ENCODE results near the gene TMBIM1. TPM values are rescaled to one million over a fixed set of nuclear protein-coding genes. Genes with fewer than 3 reads are reported as not detected.

The TMBIM1 gene
- total RNA-seq, 4 donors from 2014 or later: 131 to 238 (median 197) TPM

DNA sequence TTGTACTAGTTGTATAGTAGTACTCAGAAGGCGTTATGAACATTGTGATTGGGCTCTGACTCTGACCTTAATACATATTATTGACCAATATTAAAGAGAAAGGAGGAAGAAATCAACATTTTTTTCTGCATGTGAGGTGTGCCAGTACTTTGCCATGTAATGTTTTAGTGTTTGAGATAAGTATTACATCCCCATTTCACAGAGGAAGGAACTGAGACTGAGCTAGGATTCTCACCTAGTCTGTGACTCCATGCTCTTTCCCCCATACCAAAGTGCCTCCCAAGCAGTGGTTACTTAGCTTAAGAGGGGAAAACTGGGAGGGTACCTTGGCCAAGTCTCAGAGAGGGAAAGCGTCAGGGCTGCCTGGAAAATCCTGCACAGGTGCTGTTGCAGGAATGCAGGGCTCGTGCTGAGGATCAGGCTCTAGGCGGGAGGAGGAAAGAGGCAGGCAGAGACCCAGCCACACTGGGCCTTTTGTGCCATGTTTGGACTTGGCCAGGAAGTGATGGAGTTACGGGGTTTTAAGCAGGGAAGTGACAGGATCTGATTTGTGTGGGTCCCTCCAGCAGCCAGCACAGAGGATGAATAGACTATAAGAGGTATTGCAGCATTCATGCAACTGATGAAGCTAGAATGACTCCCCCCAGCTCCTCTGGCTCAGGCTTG, 20.3 kb downstream of the TMBIM1 start:
- H3K4me3 ChIP-seq: peak overlapping the region; percentile 7 to 94 (median 90)
- intact Hi-C loops (cut with DNase I): loop anchor here (5.0 kb wide), 1 partner anchor 125 kb away; the partner anchor contains the start of gene CTDSP1
- H3K9me3 ChIP-seq: no peaks in the 10 kb centered on the region
- H3K4me1 ChIP-seq: peaks cover 47 to 77% (median 51%) of the 10 kb centered on the region in 4 donors
- H3K36me3 ChIP-seq: peaks cover 35 to 55% (median 47%) of the 10 kb centered on the region in 4 donors
- no peak for DNase-seq (ENCODE audit: extremely low spot score)
- H3K27ac ChIP-seq (replicated peaks in 1 of 4): peak overlapping the region; percentile 73 to 79 (median 76)
- TF ChIP-seq POLR2AphosphoS5 (IDR thresholded peaks at IDR 0.05): no peak
- no peak for TF ChIP-seq POLR2A (IDR thresholded peaks at IDR 0.05; ENCODE audit: low read depth)
- TF ChIP-seq EP300 (IDR thresholded peaks at IDR 0.05): no peak
- TF ChIP-seq, protein P1, sequence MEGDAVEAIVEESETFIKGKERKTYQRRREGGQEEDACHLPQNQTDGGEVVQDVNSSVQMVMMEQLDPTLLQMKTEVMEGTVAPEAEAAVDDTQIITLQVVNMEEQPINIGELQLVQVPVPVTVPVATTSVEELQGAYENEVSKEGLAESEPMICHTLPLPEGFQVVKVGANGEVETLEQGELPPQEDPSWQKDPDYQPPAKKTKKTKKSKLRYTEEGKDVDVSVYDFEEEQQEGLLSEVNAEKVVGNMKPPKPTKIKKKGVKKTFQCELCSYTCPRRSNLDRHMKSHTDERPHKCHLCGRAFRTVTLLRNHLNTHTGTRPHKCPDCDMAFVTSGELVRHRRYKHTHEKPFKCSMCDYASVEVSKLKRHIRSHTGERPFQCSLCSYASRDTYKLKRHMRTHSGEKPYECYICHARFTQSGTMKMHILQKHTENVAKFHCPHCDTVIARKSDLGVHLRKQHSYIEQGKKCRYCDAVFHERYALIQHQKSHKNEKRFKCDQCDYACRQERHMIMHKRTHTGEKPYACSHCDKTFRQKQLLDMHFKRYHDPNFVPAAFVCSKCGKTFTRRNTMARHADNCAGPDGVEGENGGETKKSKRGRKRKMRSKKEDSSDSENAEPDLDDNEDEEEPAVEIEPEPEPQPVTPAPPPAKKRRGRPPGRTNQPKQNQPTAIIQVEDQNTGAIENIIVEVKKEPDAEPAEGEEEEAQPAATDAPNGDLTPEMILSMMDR (IDR thresholded peaks at IDR 0.05): no peak
- H3K27me3 ChIP-seq: no peaks in the 10 kb centered on the region
- 62% methylated on average over 5 of the region's 5 CpGs for WGBS

DNA sequence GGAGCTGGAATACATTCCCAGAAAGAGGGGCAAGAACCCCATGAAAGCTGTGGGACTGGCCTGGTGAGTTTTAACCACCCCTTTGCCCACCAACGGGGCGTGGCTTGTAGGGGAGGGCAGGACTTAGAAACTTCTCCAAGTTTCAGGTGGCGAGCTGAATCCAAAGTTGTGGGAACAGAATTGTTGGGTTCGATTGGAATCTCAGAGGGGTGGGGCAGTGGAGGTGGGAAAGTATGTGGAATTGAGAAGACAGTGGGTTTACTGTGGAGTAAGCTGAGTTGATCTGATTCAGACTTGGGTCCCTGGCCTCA, 20.9 kb downstream of the TMBIM1 start:
- intact Hi-C loops (cut with DNase I): loop anchor here (5.0 kb wide), 1 partner anchor 126 kb away; the partner anchor contains the start of gene CTDSP1
- H3K9me3 ChIP-seq: no peaks in the 10 kb centered on the region
- no peak for DNase-seq (ENCODE audit: extremely low spot score)
- peaks cover 32 to 55% (median 47%) of the 10 kb centered on the region in 4 donors for H3K36me3 ChIP-seq
- peak overlapping the region; percentile 73 to 79 (median 76) for H3K27ac ChIP-seq (replicated peaks in 1 of 4)
- 67% methylated on average over 4 of the region's 4 CpGs for WGBS
- peaks cover 47 to 80% (median 51%) of the 10 kb centered on the region in 4 donors for H3K4me1 ChIP-seq
- no peaks in the 10 kb centered on the region for H3K27me3 ChIP-seq
- no peak for TF ChIP-seq POLR2AphosphoS5 (IDR thresholded peaks at IDR 0.05)
- TF ChIP-seq POLR2A (IDR thresholded peaks at IDR 0.05; ENCODE audit: low read depth): no peak
- TF ChIP-seq EP300 (IDR thresholded peaks at IDR 0.05): no peak
- TF ChIP-seq, protein P1 (IDR thresholded peaks at IDR 0.05): no peak
- H3K4me3 ChIP-seq: peak overlapping the region; percentile 86 to 94 (median 90)

DNA sequence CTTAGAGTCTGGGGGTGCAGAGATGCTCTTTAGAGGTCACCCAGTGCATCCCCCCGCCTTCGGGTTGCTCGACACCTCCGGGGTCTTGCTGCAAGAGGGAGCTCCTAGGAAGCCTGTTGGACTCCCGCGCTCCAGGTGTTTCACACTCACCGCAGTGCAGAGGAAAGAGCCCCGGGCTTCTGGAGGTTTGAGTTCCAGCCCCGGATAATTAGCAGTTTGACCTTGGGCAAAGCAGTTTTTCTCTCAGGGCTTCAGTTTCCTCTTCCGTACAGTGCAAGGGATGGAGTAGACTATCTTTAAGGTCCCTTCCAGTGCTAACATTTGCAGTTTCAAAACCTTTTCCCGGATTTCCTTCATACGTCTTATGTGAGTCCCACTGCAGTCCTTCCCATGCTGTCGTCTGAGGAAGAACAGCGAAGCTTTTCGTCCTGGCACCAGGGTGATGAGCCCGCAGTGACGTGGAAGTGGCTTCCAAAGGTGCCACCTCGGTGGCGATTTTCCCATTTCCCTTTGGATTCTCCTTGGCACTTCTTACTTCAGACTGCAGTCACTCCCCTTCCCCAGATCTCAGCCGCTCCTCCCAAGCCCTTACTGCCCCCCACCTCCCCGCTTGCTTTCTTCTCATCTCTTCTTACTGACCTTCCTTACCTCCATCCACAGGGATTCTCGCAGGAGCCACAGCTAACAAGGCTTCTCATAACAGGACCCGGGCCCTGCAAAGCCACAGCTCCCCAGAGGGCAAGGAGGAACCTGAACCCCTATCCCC, 21.4 kb downstream of the TMBIM1 start:
- H3K27me3 ChIP-seq: no peaks in the 10 kb centered on the region
- peaks cover 32 to 55% (median 47%) of the 10 kb centered on the region in 4 donors for H3K36me3 ChIP-seq
- H3K9me3 ChIP-seq: no peaks in the 10 kb centered on the region
- H3K4me3 ChIP-seq: peak overlapping the region; percentile 86 to 94 (median 90)
- peak overlapping the region; percentile 73 to 79 (median 76) for H3K27ac ChIP-seq (replicated peaks in 1 of 4)
- peaks cover 47 to 80% (median 52%) of the 10 kb centered on the region in 4 donors for H3K4me1 ChIP-seq
- 4% methylated on average over 21 of the region's 23 CpGs for WGBS
- DNase-seq (ENCODE audit: extremely low spot score): no peak
- intact Hi-C loops (cut with DNase I): loop anchor here (5.0 kb wide), 1 partner anchor 126 kb away; the partner anchor contains the start of gene CTDSP1
- no peak for TF ChIP-seq EP300 (IDR thresholded peaks at IDR 0.05)
- peak in 1 of 2 donors; percentile 17 for TF ChIP-seq POLR2AphosphoS5 (IDR thresholded peaks at IDR 0.05)
- TF ChIP-seq POLR2A (IDR thresholded peaks at IDR 0.05; ENCODE audit: low read depth): no peak
- TF ChIP-seq, protein P1 (IDR thresholded peaks at IDR 0.05): no peak

DNA sequence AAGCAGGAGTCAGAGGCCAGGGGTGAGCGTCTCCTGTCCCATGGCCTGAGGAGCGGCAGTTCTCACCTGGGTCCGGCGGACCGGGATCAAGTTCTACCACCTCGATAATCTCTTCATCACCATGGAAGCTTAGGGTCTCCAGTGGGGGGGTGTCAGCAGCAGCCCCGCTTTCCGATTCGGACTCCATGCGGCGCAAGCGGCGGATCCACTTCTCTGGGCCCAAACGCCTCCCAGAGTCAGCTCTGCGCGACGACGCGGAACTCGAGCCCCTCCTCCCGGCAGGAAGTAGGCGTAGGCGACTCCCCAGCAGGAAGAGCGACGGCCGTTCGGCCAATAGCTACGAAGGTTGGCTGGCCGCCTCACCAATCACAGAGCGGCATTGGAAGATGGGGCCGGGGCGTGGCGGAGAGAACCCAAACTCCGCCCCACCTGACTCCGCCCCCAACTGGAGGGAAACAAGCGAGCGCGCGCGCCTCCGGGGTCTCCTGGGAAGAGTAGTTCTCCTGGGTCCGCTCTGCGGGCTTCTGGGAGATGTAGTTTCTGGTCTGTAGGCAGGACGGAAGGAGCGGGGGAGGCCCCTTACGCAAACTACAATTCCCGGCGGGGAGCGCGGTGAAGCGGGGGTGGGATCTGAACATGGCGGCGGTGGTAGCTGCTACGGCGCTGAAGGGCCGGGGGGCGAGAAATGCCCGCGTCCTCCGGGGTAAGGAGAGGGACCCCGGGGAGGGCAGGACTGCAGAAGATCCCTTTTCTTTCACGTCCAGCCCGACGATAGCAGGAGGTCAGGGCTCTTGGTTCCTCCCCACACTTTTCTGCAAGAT, 22.2 kb downstream of the TMBIM1 start, which contains the start of the genes AAMP and PNKD:
Gene AAMP (minus strand): TSS at position 238 of the 821 bp plus-strand sequence. CDS start 51 bp downstream, at position 187.
Gene PNKD (plus strand): TSS at position 620 of the 821 bp plus-strand sequence. CDS start 17 bp downstream, at position 637.
- peaks cover 29 to 55% (median 47%) of the 10 kb centered on the region in 4 donors for H3K36me3 ChIP-seq
- intact Hi-C loops (cut with DNase I): loop anchor here (5.0 kb wide), 1 partner anchor 127 kb away; the partner anchor contains the start of gene CTDSP1
- peak within 1 kb of the TSS; percentile 79 to 87 (median 84) for H3K27ac ChIP-seq (replicated peaks in 1 of 4)
- peaks cover 47 to 72% (median 52%) of the 10 kb centered on the region in 4 donors for H3K4me1 ChIP-seq
- peak within 1 kb of the TSS; percentile 86 to 94 (median 90) for H3K4me3 ChIP-seq
- H3K9me3 ChIP-seq: no peaks in the 10 kb centered on the region
- peak; percentile 100 for DNase-seq (ENCODE audit: extremely low spot score)
- TF ChIP-seq POLR2AphosphoS5 (IDR thresholded peaks at IDR 0.05) (peak; percentile 87 to 92), EP300 (IDR thresholded peaks at IDR 0.05) (no peak), POLR2A (IDR thresholded peaks at IDR 0.05; ENCODE audit: low read depth) (peak; percentile 49)
- TF ChIP-seq, protein P1 (IDR thresholded peaks at IDR 0.05): peak in 2 of 3 experiments; percentile 25 to 28
- H3K27me3 ChIP-seq: no peaks in the 10 kb centered on the region
- WGBS: under 1% methylated on average over 45 of the region's 64 CpGs

Data from esophagus muscularis mucosa (tissue), 4 donors.